HG02884 (cell line): ENCODE results near the gene NDST1.

Experiments used
- ATAC-seq: cut with Tn5 transposase; IDR thresholded peaks from one replicate; pipeline ENCODE4 v1.9.1; 2021; ENCODE audit warnings: mild to moderate bottlenecking, moderate library complexity; ENCODE audit not compliant: unreplicated experiment

Gene NDST1

DNA sequence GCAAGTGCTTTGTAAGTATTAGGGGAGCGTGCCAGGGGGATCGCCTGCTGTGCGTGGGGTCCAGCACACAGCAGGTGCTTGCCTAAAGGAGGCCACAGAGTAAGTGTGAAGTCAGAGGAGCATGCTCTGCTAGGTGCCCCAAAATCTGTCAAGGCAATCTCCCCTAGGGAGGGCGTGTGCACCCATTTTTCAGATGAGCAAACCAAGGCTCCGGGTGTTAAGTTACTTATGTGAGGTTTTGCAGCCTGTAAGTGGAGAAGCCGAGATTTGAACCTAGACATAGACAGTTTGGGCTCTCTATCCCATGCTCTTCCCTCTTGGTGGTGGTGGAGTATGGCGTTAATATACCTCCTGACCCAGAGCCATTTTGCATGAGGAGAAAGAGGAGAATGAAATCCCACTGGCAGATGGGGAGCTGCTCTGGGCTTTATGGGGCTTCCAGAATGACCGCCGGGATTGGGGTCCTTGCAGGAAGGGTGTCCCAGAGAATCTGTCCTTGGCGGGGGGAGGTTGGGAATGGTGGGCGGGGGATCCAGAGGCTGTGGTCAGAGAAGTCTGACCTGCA lies 14.1 kb downstream of the NDST1 start:
- ATAC-seq, result no peak

DNA sequence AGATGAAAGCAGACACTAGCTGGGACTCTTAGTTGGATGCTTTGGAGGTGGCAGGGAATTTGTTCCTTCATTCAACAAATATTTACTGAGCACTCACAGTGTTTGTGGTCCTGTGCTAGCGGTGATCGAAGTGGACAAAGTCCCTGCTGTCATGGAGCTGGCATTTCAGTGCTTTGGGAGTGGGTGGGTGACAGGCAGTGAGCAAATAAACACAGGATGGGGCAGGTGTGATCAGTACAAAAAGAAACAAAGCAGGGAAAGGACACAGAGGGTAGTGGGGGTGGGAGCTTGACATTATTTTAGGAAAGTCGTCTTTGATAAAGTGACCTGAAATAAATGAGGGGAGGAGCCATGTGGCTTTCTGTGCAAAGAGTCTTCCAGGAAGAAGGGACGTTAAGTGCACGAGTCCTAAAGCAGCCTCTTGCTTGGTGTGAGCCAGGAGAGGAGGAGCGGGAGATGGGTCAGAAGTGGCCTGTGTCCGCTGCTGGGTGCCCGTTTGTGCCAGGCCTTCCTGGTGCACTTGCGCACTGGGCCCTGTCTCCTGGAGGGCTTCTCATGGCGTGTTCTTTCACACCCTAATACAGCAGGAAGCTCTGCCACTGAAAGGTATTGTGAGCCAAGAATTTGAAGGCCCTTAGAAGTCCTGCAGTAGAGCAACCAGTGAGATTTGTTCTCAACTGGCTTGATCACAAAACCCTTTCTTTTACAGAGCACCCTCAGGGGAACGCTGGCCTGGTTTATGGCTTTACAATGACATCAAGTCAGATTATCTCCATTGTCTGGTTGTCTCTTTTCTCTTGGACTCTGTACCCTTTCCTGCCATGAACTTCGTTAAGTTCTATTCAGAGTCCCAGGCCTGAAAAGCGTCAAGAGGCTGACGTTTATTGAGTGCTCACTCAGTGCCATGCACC lies 14.8 kb downstream of the NDST1 start:
- no peak for ATAC-seq

DNA sequence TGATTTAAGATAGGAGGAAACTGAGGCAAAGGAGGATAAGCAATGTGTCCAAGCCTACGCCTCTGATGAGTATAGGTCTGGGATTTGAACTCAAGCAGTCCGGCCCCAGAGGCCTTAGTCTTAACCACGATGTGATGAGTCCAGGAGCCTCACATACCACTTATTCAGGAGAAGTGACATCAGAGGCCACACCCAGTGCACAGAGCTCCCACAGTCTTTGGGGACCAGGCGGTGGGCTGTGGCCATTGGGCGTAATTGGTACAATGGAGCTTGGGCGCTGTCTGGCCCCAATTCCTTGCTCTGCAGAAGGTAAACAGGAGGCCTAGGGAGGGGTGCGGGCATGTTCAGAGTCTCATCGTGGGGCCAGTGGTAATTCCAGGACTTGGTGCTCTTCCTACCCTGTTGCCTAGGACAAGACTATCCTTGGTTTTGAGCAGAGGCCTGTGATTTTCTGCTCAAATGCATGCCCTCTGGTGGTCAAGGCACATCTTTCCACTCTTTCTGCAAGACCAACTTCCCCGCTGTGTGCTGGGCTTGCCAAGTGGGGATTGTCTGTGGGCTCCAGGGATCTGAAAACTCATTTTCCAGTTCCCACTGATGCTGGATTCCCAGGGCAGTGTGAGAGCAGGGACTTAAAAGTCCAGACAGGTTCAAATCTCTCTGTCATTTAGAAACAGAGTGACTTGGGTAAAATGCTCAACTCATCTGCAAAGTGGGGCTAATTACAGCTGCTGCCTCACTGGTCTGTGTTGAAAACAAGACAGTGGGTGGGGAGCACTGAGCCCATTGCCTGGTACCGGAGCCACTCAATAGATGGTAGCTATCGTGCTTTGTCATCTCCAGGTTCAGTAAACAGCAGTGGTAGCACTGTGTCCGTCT lies 15.8 kb downstream of the NDST1 start:
- no peak for ATAC-seq

DNA sequence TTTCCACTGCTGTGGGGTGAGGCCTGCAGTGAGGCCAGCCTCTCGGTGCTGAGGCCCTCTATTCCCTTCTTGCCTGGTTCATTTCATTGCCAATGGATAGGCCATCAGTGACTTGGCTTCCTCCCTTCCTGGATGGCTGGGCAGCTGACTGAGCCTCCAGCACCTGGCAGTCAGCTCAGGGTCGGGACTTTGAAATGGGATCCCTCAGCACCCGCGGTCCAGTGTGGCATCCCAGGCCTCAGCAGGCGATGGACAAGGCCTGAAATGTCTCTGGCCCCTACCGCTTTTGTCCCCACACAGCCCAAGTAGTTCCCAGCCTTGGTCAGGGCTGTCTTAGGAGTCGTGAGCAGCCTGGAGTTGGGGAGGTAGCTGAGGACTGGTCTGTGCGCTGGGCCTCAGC lies 17.2 kb downstream of the NDST1 start:
- no peak for ATAC-seq

DNA sequence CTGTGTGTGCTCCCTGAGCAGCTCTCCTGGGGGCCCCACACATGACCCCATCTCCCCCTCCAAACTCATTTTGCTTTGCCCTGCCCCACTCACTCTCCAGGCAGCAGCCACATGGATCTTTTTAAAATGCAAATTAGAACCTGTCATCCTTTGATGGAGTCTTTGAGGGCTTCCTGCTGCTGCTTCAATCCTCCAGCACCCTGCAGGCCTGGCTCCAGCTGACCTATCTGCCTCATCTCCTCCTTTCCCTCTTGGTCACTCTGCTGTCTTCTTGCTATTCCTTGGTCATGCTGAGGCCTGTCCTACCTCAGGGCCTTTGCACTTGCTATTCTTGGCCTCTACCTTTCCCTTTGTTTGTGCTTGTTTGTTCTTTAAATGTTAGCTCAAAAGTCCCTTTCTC lies 17.9 kb downstream of the NDST1 start:
- no peak for ATAC-seq

DNA sequence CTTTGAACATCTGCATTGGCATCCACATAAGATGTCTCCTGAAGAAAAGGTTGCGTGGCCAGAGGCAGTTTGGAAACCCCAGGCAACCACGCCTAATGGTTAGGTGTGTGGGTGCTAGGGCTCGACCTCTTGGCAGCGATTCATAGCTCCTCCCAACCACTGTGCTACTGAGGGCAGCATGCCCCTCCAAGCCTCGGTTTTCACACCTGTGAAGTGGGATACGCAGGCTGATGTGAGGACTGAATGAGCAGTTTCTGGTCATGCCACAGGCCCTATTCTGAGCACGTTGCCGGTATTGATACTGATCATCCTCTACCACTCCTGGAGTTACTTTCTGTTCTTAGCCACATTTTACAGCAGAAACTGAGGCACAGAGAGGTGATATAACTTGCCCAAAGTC lies 19.1 kb downstream of the NDST1 start:
- ATAC-seq, result no peak

DNA sequence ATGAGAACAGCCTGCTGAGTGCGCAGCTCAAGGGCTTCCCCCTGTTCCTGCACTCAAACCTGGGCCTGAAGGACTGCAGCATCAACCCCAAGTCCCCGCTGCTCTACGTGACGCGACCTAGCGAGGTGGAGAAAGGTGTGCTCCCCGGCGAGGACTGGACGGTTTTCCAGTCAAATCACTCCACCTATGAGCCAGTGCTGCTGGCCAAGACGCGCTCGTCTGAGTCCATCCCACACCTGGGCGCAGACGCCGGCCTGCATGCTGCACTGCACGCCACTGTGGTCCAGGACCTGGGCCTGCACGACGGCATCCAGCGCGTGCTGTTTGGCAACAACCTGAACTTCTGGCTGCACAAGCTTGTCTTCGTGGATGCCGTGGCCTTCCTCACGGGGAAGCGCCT lies 19.9 kb downstream of the NDST1 start:
- ATAC-seq, result no peak

DNA sequence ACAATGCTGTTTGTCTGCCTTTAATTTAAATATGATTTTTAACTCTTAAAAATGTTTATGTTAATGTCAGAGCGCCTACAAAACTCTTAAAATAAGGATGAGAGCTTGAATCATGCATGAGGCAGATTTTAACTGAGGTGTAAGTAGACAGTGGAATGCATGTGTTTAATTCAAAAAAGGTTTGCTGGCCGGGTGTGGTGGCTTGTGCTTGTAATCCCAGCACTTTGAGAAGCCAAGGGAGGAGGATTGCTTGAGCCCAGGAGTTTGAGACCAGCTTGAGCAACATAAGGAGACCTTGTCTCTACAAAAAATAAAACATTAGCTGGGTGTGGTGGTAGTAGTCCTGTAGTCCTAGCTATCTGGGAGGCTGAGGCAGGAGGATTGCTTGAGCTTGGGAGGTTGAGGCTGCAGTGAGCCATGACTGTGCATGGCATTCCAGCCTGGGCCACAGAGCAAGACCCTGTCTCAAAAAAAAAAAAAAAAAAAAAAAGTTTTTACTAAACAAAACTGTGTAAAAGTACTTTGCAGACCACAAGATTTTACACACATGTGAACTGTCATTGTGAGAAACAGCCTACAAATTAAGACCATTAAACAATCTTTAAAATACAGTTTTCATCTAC lies 21.1 kb downstream of the NDST1 start:
- ATAC-seq, result no peak

DNA sequence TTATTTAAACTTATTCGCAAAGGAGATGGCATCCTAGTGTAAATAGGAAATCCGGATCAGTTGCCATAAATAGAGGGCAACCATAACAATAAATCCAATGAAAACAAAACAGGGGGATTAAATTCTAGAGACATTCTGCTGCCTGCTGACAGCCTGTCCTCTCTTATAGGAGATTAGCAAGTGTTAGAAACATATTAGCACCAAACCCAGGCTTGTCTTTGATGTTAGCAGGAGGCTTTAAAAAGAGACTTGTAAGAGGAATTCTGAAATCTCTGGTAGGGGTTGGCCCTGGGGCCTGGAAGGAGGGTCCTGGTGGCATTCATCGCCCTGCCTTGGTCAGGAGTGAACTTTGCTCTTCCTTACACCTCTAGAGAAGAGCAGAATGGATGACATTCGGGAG lies 21.6 kb downstream of the NDST1 start:
- no peak for ATAC-seq

DNA sequence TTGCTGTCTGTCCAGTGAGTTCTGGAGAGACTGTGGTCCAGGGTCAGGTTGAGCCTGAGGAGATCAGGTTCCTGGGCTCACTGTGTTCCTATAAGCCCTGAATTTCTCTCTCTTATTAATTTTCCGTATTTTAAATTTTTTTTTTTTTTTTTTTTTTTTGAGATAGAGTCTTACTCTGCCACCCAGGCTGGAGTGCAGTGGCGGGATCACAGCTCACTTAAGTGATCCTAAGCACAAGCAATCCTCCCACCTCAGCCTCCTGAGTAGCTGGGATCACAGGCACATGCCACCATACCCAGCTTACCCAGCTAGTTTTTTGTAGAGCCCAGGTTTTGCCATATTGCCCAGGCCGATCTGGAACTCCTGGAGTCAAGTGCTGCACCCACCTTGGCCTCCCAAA lies 22.5 kb downstream of the NDST1 start:
- no peak for ATAC-seq

DNA sequence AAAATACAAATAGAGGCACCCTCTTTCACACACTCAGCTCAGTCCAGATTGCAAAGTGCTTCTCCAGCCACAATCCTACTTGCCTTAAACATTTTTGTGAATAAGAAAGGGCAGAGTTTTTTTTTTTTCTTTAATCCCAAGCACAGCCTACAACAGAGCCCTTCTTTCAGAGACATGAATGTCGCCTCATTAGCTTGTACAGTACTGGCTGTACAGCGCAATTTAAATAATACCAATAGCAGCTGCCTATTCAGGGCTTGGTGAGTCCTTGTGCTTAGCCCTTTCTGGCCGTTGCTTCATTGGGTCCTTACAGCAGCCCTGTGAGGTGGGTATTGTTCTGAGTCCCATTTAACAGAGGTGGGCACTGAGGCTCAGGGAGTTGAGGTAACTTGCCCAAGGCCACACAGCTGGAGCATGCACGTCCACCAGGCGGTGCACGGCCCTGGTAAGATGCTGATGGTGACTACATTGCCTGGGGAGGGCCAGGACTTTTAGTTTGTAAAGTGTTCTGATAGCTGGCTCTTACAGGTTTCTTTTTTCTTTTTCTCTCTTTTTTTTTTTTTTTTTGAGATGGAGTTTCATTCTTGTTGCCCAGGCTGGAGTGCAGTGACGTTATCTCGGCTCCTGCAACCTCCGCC lies 23.1 kb downstream of the NDST1 start:
- no peak for ATAC-seq

DNA sequence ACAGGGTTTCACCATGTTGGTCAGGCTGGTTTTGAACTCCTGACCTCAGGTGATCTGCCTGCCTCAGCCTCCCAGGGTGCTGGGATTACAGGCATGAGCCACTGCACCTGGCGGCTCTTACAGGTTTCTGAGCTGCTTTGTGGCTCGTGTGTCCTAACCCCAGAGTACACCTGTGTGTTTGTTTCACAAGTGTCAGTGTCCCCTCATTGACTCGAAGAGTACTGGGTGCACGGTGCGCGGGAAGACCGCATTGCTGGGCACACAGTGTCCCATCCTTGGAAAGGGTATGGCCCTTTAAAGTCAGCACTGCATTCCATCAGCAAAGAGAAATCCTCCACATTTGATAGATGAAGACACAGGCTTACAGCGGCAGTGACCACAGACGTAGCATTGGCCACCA lies 23.8 kb downstream of the NDST1 start:
- no peak for ATAC-seq

DNA sequence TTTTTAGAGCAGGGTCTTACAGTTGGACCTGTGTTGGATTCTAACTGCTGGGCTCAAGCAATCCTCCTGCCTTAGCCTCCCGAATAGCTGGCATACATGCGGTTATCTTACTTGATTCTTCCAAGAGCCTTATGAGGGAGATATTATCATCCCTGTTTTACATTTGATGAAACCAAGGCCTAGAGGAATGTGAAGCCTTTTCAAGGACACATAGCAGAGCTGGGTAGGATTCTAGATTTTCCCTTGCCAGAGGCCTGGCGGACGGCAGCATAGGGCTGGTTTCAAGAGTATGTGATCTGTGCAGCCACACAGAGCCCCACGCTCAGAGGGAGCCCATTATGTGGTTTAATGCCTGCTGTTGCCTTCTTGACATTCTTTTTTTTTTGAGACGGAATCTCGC lies 24.2 kb downstream of the NDST1 start:
- ATAC-seq, result no peak

DNA sequence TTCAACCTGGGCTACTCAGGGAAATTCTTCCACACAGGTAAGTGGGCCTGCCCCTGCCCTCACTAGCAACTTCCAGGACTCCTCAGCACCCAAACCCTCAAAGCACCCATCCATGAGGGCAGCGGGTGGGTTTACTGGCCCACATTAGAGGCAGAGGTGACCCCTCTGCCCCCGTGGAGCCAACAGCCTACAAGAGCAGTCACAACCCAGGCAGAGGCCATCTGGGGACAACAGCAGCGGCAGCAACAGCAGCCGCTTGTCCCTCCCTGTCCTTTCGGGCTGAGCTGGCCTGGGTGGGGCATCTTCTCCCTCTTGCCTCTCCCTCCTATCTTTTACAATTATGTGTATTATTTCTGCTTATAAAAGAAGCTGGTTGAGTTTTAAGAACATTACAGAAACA lies 25.1 kb downstream of the NDST1 start:
- ATAC-seq, result no peak

DNA sequence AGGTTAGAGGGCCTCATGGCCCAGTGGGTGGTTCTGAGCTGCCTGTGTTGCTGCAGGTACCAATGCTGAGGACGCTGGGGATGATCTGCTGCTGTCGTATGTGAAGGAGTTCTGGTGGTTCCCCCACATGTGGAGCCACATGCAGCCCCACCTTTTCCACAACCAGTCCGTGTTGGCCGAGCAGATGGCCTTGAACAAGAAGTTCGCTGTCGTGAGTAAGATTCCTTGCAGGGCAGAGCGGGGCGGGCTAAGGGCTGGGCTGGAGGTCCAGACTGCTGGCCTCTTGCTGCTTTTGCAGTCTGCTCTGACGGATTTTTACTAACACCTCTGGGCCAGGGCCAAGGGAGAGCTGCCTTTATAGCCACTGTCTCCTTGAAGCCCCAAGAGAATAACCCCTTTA lies 26.9 kb downstream of the NDST1 start:
- ATAC-seq, result no peak

DNA sequence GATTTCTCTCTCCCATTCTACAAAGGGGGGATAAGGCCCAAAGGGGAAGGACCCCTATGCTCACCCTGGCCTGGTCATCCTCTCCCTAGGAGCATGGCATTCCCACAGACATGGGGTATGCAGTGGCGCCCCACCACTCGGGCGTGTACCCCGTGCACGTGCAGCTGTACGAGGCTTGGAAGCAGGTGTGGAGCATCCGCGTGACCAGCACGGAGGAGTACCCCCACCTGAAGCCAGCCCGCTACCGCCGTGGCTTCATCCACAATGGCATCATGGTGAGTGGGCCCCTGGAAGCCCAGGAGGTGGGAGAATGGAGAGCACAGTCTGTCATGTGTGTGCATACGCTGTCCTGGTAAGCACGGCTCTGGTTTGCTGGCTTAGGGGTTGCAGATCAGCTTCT lies 27.7 kb downstream of the NDST1 start:
- ATAC-seq, result no peak

DNA sequence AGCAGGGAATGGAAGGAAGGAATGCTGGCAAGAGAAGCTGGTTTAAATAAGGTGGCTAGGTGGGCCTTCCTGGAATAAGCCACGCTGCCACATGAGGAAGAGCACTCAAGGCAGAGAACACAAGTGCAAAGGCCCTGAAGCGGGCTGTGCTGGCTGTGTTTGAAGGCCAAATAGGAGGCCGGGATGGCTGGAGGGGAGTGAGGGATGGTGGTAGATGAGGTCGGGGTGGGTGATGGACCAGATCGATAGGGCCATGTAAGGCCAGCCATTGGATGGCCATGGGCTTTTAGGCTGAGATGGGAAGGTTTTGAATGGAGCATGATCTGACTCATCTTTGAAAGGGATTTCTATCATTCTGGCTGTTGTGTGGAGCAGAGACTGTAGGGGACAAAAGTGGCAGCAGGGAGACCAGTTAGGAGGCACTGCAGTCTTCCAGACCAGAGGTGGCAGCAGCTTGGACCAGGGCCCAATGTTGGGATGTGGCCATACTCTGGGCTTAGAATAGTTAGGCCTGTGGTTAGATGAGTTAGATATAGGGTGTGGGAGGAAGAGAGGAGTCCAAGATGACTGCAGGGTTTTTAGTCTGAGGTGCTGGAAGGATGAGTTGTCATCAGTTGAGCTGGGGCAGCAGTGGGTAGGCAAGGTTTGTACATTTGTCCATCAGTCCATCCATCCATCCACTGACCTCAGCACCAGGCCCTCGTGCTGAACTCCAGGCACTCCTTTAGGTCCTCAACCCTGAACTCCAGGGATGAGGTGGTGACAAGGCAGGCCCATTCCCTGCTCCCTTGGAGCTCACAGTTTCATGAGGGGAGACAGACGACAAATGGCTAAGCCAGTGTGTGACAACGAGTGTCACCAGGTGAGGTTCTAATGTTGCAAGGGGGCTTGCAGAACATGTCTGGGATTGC lies 30.3 kb downstream of the NDST1 start:
- ATAC-seq, result no peak

DNA sequence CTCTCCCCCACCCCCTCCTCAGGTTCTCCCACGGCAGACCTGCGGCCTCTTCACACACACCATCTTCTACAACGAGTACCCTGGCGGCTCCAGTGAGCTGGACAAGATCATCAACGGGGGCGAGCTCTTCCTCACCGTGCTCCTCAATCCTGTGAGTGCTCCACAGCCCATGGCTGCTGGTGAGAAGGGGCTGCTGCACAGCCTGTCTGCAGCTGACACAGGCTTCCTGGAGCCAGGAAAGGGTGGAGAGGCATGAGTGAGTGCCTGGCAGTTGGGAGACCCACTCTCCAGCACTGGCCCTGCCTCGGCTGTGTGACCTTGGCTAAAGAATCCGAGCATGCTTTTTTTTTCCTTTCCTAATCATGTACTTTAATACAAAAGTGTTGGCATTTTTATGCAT lies 31.3 kb downstream of the NDST1 start:
- ATAC-seq, result no peak

DNA sequence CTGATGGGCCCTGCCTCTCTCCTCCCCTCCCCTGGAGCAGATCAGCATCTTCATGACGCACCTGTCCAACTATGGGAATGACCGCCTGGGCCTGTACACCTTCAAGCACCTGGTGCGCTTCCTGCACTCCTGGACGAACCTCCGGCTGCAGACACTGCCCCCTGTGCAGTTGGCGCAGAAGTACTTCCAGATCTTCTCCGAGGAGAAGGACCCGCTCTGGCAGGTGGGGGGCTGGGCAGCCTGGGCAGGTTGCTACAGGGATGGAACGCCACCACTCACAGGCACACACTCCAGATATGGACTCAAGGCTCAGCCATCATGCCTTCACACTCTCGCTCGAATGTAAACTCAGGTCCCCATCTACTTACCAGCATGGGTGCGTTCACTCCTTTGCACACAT lies 32.1 kb downstream of the NDST1 start:
- ATAC-seq, result no peak
